ENCODE results near the gene ARAP1. TPM values are rescaled to one million over a fixed set of nuclear protein-coding genes. Genes with fewer than 3 reads are reported as not detected.

ARAP1 gene
- polyA plus RNA-seq, 3 donors: 48.7 to 487 (median 79.0) TPM

DNA sequence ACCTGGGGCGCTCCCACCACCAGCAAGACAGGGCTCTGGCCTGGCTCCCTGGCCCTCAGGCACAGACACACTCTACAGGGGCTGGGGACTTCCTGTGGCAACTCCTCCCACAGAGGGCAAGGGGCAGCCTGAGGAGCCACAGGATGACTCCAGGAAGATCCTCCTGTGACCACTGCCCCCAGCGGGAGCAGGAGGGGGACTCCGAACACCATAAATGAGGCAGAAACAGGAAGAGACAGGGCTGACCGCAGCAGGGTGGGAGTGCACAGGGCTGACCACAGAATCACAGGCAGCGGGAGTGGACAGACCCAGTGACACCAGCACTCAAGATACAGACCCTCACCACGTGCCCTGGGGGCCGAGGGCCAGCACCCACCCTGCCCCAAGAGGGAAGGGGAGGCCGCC, 10.8 kb downstream of the ARAP1 start:
- H3K36me3 Mint-ChIP-seq: peaks cover 27 to 32% of the 10 kb centered on the region in 2 donors
- Histone ChIP-seq H3K4me2 (replicated peaks; ENCODE audit: extremely low read depth, low read length, poor library complexity, severe bottlenecking) (peak overlapping the region; percentile 58), H3K9me3 (replicated peaks in 1 of 2; ENCODE audit: control insufficient read depth in 1 of 2, insufficient read depth in 1 of 2, low read length in 2 of 2) (no peaks in the 10 kb centered on the region), H3K4me3 (replicated peaks in 1 of 3; ENCODE audit: low read depth in 2 of 3, low read length in 3 of 3) (peak overlapping the region in 1 of 3 experiments; percentile 57), H3K4me1 (ENCODE audit: control insufficient read depth in 1 of 2, insufficient read depth in 2 of 2, low read length in 2 of 2) (peaks cover 81 to 90% of the 10 kb centered on the region in 2 donors), H3K27ac (ENCODE audit: low read depth in 1 of 2, low read length in 2 of 2) (peak overlapping the region; percentile 83 to 99), H3K9ac (ENCODE audit: insufficient read depth, low read length, poor library complexity, severe bottlenecking) (peak overlapping the region; percentile 70), H2AFZ (ENCODE audit: insufficient read depth, low read depth, low read length, poor library complexity, severe bottlenecking) (no peak overlapping the region), H3K27me3 (ENCODE audit: control insufficient read depth in 2 of 2, insufficient read depth in 2 of 2, low read length in 2 of 2) (no peaks in the 10 kb centered on the region), H3K36me3 (replicated peaks in 1 of 2; ENCODE audit: control insufficient read depth in 1 of 2, insufficient read depth in 2 of 2, low read length in 2 of 2) (peaks cover 0 to 5% of the 10 kb centered on the region in 2 donors), H4K20me1 (ENCODE audit: insufficient read depth, low read length) (peaks cover 22% of the 10 kb centered on the region), H3K79me2 (ENCODE audit: insufficient read depth, low read length) (peaks cover 98% of the 10 kb centered on the region)
- peaks cover 87% of the 10 kb centered on the region for H3K4me1 Mint-ChIP-seq
- peaks cover 0 to 4% (median 0%) of the 10 kb centered on the region in 7 donors for H3K9me3 Mint-ChIP-seq
- H3K4me3 Mint-ChIP-seq: peak overlapping the region; percentile 68 to 87
- WGBS (ENCODE audit: insufficient coverage): 6% methylated on average over 7 of the region's 8 CpGs
- DNase-seq: peak; percentile 88 to 96 (median 88)
- TF ChIP-seq, protein P1, sequence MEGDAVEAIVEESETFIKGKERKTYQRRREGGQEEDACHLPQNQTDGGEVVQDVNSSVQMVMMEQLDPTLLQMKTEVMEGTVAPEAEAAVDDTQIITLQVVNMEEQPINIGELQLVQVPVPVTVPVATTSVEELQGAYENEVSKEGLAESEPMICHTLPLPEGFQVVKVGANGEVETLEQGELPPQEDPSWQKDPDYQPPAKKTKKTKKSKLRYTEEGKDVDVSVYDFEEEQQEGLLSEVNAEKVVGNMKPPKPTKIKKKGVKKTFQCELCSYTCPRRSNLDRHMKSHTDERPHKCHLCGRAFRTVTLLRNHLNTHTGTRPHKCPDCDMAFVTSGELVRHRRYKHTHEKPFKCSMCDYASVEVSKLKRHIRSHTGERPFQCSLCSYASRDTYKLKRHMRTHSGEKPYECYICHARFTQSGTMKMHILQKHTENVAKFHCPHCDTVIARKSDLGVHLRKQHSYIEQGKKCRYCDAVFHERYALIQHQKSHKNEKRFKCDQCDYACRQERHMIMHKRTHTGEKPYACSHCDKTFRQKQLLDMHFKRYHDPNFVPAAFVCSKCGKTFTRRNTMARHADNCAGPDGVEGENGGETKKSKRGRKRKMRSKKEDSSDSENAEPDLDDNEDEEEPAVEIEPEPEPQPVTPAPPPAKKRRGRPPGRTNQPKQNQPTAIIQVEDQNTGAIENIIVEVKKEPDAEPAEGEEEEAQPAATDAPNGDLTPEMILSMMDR (IDR thresholded peaks at IDR 0.05): peak; percentile 20
- H3K27me3 Mint-ChIP-seq (ENCODE audit: low read depth in 3 of 3): peaks cover 0 to 4% (median 2%) of the 10 kb centered on the region in 3 donors
- H3K27ac Mint-ChIP-seq: peak overlapping the region; percentile 100
- intact Hi-C loops (cut with micrococcal nuclease): no loop called here

DNA sequence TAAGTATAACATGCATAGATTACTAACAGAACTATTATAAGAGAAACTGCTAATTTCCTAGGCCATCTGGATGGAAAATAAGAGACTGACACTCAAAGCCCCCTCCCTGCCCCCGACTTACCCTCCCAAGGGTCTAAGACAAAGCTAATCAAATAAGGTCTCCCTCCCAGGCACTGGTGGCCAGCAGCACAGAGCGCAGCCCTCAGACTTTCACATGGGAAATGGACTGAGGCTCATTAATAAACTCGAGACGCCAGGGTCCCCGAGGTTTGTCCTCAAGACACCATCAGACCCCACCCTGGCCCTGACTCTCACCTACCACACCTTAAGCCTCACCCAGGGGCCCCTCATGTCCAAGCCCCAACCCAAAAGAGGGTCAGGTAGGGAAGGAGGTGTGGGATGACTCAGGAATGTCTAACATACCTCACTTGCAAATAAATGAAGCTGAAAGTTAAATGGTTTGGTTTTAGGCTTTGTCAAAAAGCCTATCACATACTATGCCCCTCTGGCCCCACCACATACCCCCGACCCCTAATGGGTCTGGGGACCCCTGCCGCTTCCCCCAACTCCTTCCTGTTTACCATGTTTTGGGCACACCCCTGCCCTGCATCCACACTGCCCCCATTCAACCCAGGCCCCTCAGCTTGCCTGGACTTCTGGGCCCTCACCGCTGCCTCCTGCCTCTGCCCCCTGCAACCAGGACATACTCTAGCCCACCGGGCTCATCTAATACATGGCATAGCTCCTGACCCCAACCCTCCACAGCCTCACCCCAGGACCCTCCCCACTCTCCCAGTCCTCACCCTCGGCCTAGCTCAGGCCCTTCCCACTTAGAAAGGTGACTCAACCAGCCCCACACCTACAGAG, 11.4 kb downstream of the ARAP1 start:
- WGBS (ENCODE audit: insufficient coverage): 60% methylated on average over 7 of the region's 10 CpGs
- H3K36me3 Mint-ChIP-seq: peaks cover 24 to 32% of the 10 kb centered on the region in 2 donors
- H3K36me3 ChIP-seq (replicated peaks in 1 of 2; ENCODE audit: control insufficient read depth in 1 of 2, insufficient read depth in 2 of 2, low read length in 2 of 2): peaks cover 0 to 5% of the 10 kb centered on the region in 2 donors
- H3K9ac ChIP-seq (ENCODE audit: insufficient read depth, low read length, poor library complexity, severe bottlenecking): peak overlapping the region; percentile 70
- peak overlapping the region in 1 of 3 experiments; percentile 57 for H3K4me3 ChIP-seq (replicated peaks in 1 of 3; ENCODE audit: low read depth in 2 of 3, low read length in 3 of 3)
- TF ChIP-seq, protein P1 (IDR thresholded peaks at IDR 0.05): no peak
- H3K4me3 Mint-ChIP-seq: peak overlapping the region; percentile 68 to 87
- no peaks in the 10 kb centered on the region for H3K9me3 ChIP-seq (replicated peaks in 1 of 2; ENCODE audit: control insufficient read depth in 1 of 2, insufficient read depth in 1 of 2, low read length in 2 of 2)
- H3K27me3 ChIP-seq (ENCODE audit: control insufficient read depth in 2 of 2, insufficient read depth in 2 of 2, low read length in 2 of 2): no peaks in the 10 kb centered on the region
- intact Hi-C loops (cut with micrococcal nuclease): no loop called here
- DNase-seq: no peak
- H3K27ac Mint-ChIP-seq: peak overlapping the region; percentile 100
- H3K4me2 ChIP-seq (replicated peaks; ENCODE audit: extremely low read depth, low read length, poor library complexity, severe bottlenecking): peak overlapping the region; percentile 58
- H3K27me3 Mint-ChIP-seq (ENCODE audit: low read depth in 3 of 3): peaks cover 0 to 4% (median 2%) of the 10 kb centered on the region in 3 donors
- H3K79me2 ChIP-seq (ENCODE audit: insufficient read depth, low read length): peaks cover 98% of the 10 kb centered on the region
- peaks cover 0 to 4% (median 0%) of the 10 kb centered on the region in 7 donors for H3K9me3 Mint-ChIP-seq
- H3K4me1 Mint-ChIP-seq: peaks cover 87% of the 10 kb centered on the region
- peaks cover 88 to 94% of the 10 kb centered on the region in 2 donors for H3K4me1 ChIP-seq (ENCODE audit: control insufficient read depth in 1 of 2, insufficient read depth in 2 of 2, low read length in 2 of 2)
- peaks cover 16% of the 10 kb centered on the region for H4K20me1 ChIP-seq (ENCODE audit: insufficient read depth, low read length)
- peak overlapping the region; percentile 83 to 99 for H3K27ac ChIP-seq (ENCODE audit: low read depth in 1 of 2, low read length in 2 of 2)
- no peak overlapping the region for H2AFZ ChIP-seq (ENCODE audit: insufficient read depth, low read depth, low read length, poor library complexity, severe bottlenecking)
